Tibial artery (tissue), 4 donors: Measurements from ENCODE around the gene ZMYND12.

ENCODE experiments used
- DNase-seq, 2 donors: peaks; one replicate each; pipeline ENCODE4 v3.0.0-alpha.2; 2019
- H3K27ac ChIP-seq, 2 donors: fragments of 200-600 bp; sonication (generic) in 1 of 2; 1 replicate in 1 of 2; 2 replicates in 1 of 2; pipeline ENCODE4 v1.5.1; 2018 to 2019; ENCODE audit warnings: mild to moderate bottlenecking in 1 of 2
- H3K27me3 ChIP-seq, 2 donors: fragments of 200-600 bp; sonication (generic) in 1 of 2; one replicate each; pipeline versions ENCODE4 v1.5.1 to v1.6.0; 2016 to 2019
- H3K36me3 ChIP-seq, 3 donors: fragments of 200-600 bp; sonication (generic) in 2 of 3; one replicate each; pipeline ENCODE4 v1.5.1; 2016 to 2019; ENCODE audit warnings: mild to moderate bottlenecking in 2 of 3
- H3K4me1 ChIP-seq, 4 donors: fragments of 200-600 bp; sonication (generic) in 2 of 4; 1 replicate in 3 of 4; 2 replicates in 1 of 4; pipeline ENCODE4 v1.5.1; 2016 to 2019
- H3K4me3 ChIP-seq, 2 donors: fragments of 200-600 bp; sonication (generic) in 1 of 2; 1 replicate in 1 of 2; 2 replicates in 1 of 2; pipeline ENCODE4 v1.5.1; 2018 to 2019; ENCODE audit warnings: mild to moderate bottlenecking in 2 of 2
- H3K9me3 ChIP-seq, 3 donors: fragments of 200-600 bp; sonication (generic) in 1 of 3; one replicate each; pipeline ENCODE4 v1.5.1; 2016 to 2019
- intact Hi-C: fragments of 100-400 bp; cut with DNase I; formaldehyde crosslinking; loops from one replicate; pipeline ENCODE4 v1.15.0; 2023; ENCODE audit warnings: low total_unique reads
- TF ChIP-seq, protein P1 (sequence below), 2 experiments: fragments of 200-600 bp in 1 of 2; fragments of 450-650 bp in 1 of 2; IDR thresholded peaks; one replicate each; pipeline ENCODE4 v1.5.1; 2017 to 2019; ENCODE audit warnings: antibody characterized with exemption in 2 of 2, mild to moderate bottlenecking in 1 of 2, moderate library complexity in 1 of 2

Gene ZMYND12

DNA sequence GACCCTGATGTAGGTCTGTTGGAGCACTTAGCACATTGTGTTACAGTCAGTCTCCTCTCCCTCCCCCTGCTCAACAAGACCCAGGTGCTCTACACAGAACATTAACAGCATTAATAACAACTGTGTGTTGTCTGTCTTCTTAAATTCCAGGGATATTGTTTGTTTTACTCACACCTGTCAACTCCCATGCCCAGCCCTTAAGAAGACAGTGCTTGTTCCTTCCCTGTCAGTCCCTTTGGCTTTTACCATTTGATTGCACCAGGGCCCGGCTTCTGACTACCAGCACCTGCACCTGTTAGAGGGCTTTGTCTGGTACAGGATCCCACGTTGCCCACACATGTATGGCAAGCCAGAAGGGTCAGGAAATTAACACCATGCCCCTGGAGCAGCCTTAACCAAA is 63.6 kb downstream of the ZMYND12 start:
- Histone ChIP-seq H3K27ac (no peak overlapping the region), H3K27me3 (no peaks in the 10 kb centered on the region), H3K4me1 (no peaks in the 10 kb centered on the region), H3K4me3 (no peak overlapping the region), H3K36me3 (no peaks in the 10 kb centered on the region), H3K9me3 (no peaks in the 10 kb centered on the region)
- TF ChIP-seq, protein P1, sequence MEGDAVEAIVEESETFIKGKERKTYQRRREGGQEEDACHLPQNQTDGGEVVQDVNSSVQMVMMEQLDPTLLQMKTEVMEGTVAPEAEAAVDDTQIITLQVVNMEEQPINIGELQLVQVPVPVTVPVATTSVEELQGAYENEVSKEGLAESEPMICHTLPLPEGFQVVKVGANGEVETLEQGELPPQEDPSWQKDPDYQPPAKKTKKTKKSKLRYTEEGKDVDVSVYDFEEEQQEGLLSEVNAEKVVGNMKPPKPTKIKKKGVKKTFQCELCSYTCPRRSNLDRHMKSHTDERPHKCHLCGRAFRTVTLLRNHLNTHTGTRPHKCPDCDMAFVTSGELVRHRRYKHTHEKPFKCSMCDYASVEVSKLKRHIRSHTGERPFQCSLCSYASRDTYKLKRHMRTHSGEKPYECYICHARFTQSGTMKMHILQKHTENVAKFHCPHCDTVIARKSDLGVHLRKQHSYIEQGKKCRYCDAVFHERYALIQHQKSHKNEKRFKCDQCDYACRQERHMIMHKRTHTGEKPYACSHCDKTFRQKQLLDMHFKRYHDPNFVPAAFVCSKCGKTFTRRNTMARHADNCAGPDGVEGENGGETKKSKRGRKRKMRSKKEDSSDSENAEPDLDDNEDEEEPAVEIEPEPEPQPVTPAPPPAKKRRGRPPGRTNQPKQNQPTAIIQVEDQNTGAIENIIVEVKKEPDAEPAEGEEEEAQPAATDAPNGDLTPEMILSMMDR (IDR thresholded peaks at IDR 0.05): no peak
- intact Hi-C loops: no loop called here
- DNase-seq: no peak

DNA sequence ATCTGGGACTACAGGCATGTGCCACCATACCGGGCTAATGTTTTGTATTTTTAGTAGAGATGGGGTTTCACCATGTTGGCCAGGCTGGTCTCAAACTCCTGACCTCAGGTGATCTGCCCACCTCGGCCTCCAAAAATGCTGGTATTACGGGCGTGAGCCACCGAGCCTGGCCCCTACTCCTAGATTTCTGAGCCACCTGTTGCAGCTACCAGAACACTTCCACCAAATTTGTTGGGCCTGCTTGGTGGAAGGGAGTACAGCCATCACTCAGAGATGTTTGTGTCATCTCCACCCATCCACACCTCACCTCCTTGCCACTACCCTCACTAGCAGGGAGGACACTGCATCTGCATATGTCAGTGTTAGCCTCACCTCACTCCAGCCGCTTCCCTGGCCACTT is 69.8 kb downstream of the ZMYND12 start:
- Histone ChIP-seq H3K9me3 (no peaks in the 10 kb centered on the region), H3K4me3 (no peak overlapping the region), H3K27me3 (peaks cover 0 to 38% of the 10 kb centered on the region in 2 donors), H3K4me1 (peaks cover 0 to 3% (median 2%) of the 10 kb centered on the region in 4 donors), H3K36me3 (no peaks in the 10 kb centered on the region), H3K27ac (no peak overlapping the region)
- TF ChIP-seq, protein P1 (IDR thresholded peaks at IDR 0.05): no peak
- no peak for DNase-seq
- intact Hi-C loops: no loop called here

DNA sequence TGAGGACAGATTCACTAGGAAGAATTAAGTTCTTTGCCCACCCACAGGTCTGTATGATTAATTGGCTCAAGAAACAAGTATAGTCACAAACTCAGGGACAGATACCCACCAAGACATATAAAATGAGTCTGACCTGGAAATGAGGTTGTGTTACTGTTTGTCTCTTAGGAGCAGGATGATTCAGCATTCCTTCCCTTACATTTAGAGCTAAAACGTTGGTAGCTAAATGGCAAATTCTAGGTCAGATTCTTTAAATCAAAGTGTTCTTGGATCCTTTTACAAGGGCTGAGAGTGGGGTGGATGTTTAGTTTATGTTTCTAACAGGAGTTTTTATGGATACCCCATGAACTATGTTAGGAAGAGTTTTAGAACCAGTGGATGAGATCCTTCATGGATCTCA is 70.5 kb downstream of the ZMYND12 start:
- intact Hi-C loops: no loop called here
- Histone ChIP-seq H3K36me3 (no peaks in the 10 kb centered on the region), H3K27ac (no peak overlapping the region), H3K27me3 (peaks cover 0 to 41% of the 10 kb centered on the region in 2 donors), H3K4me3 (no peak overlapping the region), H3K9me3 (no peaks in the 10 kb centered on the region), H3K4me1 (peaks cover 0 to 8% (median 7%) of the 10 kb centered on the region in 4 donors)
- no peak for DNase-seq
- TF ChIP-seq, protein P1 (IDR thresholded peaks at IDR 0.05): no peak

DNA sequence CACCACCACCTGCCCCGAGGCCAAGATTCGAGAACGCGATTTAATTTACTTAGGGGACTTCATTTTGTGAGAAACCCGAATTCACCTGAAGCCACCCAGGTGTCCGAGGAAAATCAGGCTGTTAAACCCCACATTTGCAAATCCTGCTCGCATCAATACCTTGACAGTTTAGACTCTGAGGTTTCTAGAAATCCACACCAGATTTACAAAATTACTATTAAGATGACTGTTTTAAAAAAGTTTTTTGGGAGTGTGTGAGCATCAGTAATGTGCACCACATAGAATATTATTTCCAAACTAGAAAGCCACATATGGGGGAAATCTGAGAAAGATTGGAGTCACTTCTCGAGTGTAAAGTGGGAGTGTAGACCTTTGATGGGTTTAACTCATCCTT is 74.5 kb downstream of the ZMYND12 start:
- Histone ChIP-seq H3K4me1 (peaks cover 0 to 13% (median 11%) of the 10 kb centered on the region in 4 donors), H3K4me3 (peak overlapping the region; percentile 48 to 65), H3K9me3 (no peaks in the 10 kb centered on the region), H3K36me3 (no peaks in the 10 kb centered on the region), H3K27me3 (peaks cover 0 to 40% of the 10 kb centered on the region in 2 donors), H3K27ac (no peak overlapping the region)
- DNase-seq: no peak
- intact Hi-C loops: no loop called here
- TF ChIP-seq, protein P1 (IDR thresholded peaks at IDR 0.05): no peak

DNA sequence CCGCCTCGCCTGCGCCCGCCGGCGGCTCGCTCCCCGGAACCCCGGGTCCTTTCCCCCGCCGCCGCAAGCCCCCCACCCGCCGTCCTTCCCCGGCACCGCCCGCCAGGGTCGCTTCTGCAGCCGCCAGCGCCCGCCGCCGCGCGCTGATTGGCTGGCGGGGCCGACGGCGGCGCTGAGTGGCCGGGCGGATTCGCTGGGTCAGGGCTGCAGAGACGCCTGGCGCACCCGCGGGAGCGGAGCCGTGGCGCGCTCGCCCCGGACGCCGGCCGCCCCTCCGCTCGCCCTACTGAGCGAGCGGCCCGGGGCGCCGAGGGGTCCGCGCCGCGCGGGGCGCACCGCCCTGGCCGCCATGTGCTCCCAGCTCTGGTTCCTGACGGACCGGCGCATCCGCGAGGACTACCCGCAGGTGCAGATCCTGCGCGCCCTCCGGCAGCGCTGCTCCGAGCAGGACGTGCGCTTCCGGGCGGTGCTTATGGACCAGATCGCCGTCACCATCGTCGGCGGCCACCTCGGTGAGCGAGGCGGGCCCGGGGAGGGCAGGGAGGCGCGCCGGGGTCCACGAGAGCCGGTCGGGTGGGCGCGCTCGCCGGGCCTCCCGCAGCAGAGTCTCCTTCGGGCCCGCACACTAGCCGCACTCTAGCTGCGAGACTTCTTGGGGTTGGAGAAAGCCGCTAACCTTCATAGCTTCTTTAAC is 75.1 kb downstream of the ZMYND12 start, which contains the start of gene RIMKLA:
TSS of gene RIMKLA (plus strand) at position 207 of the 694 bp plus-strand sequence. CDS start at position 350, 143 bp downstream.
- TF ChIP-seq, protein P1 (IDR thresholded peaks at IDR 0.05): no peak
- Histone ChIP-seq H3K27me3 (peaks cover 0 to 40% of the 10 kb centered on the region in 2 donors), H3K4me1 (peaks cover 0 to 13% (median 11%) of the 10 kb centered on the region in 4 donors), H3K9me3 (no peaks in the 10 kb centered on the region), H3K27ac (no peak within 1 kb of the TSS), H3K4me3 (peak within 1 kb of the TSS; percentile 48 to 65), H3K36me3 (no peaks in the 10 kb centered on the region)
- DNase-seq: peak in 1 of 2 donors; percentile 58
- intact Hi-C loops: no loop called here
